ENCODE results near the gene C2CD4C.
"Not testable (repeated sequence)": the region's sequence is repeated elsewhere in the genome, so short reads cannot be mapped to it uniquely, and the experiment has no call there.

The C2CD4C gene

DNA sequence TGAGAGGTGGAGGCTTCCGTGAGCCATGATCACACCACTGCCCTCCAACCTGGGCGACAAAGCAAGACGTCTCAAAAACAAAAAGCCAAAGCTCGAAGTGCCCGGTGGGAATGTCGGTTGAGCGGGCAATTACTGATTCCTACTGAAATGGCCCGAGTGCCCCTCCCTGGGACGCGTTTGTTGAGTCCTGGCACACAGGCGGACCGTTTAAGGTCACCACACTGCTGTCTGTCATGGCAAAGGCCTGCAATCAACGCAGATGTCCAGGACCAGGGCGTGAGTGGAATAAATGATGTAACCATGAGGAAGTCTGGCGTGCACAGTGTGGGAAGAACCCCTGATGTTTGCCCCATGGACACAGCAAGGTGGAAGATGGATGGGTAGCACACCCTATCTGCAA lies 19.2 kb upstream of the C2CD4C start:
- no peak overlapping the region for H3K9ac ChIP-seq (ENCODE audit: insufficient read length, low read depth)
- DNase-seq (ENCODE audit: low read depth, low spot score): no peak
- H3K9me3 ChIP-seq (ENCODE audit: insufficient read depth, low read length): peaks cover 16% of the 10 kb centered on the region
- no peak overlapping the region for H3K4me3 ChIP-seq (ENCODE audit: insufficient read length, low read depth)
- peaks cover 12% of the 10 kb centered on the region for H3K4me1 ChIP-seq (ENCODE audit: insufficient read depth, insufficient read length)
- peaks cover 23% of the 10 kb centered on the region for H3K36me3 ChIP-seq (ENCODE audit: insufficient read depth, insufficient read length, low read length)
- TF ChIP-seq YY1 (IDR thresholded peaks at IDR 0.05; ENCODE audit: insufficient read depth, insufficient read length) (no peak), ZNF274 (IDR thresholded peaks at IDR 0.05; ENCODE audit: low read depth, low read length) (no peak), SUZ12 (IDR thresholded peaks at IDR 0.05; ENCODE audit: extremely low read depth, insufficient read depth, insufficient read length) (no peak)
- H3K27me3 ChIP-seq (ENCODE audit: insufficient read depth, insufficient read length): no peaks in the 10 kb centered on the region

DNA sequence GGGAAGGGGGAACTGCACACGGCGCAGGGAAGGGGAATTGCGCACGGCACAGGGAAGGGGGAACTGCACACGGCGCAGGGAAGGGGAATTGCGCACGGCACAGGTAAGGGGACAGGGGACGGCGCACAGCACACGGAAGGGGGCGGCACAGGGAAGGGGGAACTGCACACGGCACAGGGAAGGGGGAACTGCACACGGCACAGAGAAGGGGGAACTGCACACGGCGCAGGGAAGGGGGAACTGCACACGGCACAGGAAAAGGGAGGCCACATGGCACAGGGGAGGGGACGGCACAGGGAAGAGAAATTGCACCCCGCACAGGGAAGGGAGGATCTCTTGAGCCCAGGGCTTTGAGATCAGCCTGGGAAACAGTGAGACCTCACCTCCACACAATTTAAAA lies 18.7 kb upstream of the C2CD4C start:
- Histone ChIP-seq H3K4me1 (ENCODE audit: insufficient read depth, insufficient read length) (peaks cover 12% of the 10 kb centered on the region), H3K9me3 (ENCODE audit: insufficient read depth, low read length) (peaks cover 16% of the 10 kb centered on the region), H3K36me3 (ENCODE audit: insufficient read depth, insufficient read length, low read length) (peaks cover 23% of the 10 kb centered on the region)
- H3K9ac ChIP-seq (ENCODE audit: insufficient read length, low read depth); DNase-seq (ENCODE audit: low read depth, low spot score); H3K27me3 ChIP-seq (ENCODE audit: insufficient read depth, insufficient read length); H3K4me3 ChIP-seq (ENCODE audit: insufficient read length, low read depth): not testable (repeated sequence)

DNA sequence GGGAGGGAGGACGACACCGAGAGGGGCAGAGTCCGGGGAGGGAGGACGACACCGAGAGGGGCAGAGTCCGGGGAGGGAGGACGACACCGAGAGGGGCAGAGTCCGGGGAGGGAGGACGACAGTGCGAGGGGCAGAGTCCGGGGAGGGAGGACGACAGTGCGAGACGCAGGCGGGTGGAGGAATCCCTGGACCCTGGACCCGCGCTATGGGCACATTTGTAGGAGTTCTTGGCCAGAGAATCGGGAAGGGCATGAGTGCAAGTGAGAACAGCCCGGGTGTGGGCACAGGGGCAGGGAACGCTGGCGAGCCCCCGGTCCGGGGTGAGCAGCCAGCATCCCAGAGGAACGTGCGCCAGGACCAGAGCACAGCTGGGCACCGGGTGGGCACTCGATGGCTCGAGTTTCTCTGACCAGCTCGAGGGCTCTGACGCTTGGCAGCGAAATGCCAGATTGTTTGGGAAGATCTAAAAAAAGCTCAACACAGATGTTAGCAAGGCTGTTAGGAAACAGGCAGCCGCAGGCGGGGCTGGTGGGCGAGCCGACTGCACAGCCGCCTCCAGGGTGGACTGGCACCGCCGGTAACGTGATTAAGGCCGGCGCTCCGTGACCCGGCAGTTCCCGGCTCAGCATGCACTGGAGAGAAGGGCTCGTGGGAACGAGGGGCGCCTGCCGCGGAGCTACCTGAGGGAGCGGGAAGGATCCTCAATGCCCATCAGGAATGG lies 17.9 kb upstream of the C2CD4C start:
- Histone ChIP-seq H3K4me3 (ENCODE audit: insufficient read length, low read depth) (no peak overlapping the region), H3K36me3 (ENCODE audit: insufficient read depth, insufficient read length, low read length) (peaks cover 27% of the 10 kb centered on the region), H3K27me3 (ENCODE audit: insufficient read depth, insufficient read length) (no peaks in the 10 kb centered on the region), H3K9ac (ENCODE audit: insufficient read length, low read depth) (no peak overlapping the region), H3K4me1 (ENCODE audit: insufficient read depth, insufficient read length) (peaks cover 12% of the 10 kb centered on the region), H3K9me3 (ENCODE audit: insufficient read depth, low read length) (peaks cover 16% of the 10 kb centered on the region)
- no peak for TF ChIP-seq YY1 (IDR thresholded peaks at IDR 0.05; ENCODE audit: insufficient read depth, insufficient read length)
- no peak for TF ChIP-seq ZNF274 (IDR thresholded peaks at IDR 0.05; ENCODE audit: low read depth, low read length)
- no peak for TF ChIP-seq SUZ12 (IDR thresholded peaks at IDR 0.05; ENCODE audit: extremely low read depth, insufficient read depth, insufficient read length)
- no peak for DNase-seq (ENCODE audit: low read depth, low spot score)

DNA sequence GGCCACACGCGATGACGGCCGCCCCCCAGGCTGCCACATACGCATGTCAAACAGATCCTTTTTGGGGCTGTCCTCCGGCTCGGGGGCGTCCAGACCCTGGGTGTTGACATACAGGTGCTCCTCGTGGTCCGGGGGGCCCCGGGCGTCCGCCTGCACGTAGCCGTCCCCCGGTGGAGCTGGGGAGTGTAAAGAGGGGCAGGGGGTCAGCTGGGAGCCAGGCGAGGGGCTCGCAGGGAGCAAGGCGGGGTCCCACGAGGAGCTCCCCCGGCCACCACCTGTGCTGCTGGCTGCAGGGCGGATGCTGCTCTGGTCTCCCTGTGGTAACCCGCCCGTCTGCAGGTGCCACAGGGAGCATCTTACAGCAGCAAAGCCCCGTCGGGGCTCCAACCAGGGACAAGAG lies 16.1 kb upstream of the C2CD4C start:
- H3K9ac ChIP-seq (ENCODE audit: insufficient read length, low read depth): no peak overlapping the region
- no peak for TF ChIP-seq ZNF274 (IDR thresholded peaks at IDR 0.05; ENCODE audit: low read depth, low read length)
- no peak for TF ChIP-seq SUZ12 (IDR thresholded peaks at IDR 0.05; ENCODE audit: extremely low read depth, insufficient read depth, insufficient read length)
- no peak for TF ChIP-seq YY1 (IDR thresholded peaks at IDR 0.05; ENCODE audit: insufficient read depth, insufficient read length)
- peaks cover 4% of the 10 kb centered on the region for H3K9me3 ChIP-seq (ENCODE audit: insufficient read depth, low read length)
- peaks cover 22% of the 10 kb centered on the region for H3K36me3 ChIP-seq (ENCODE audit: insufficient read depth, insufficient read length, low read length)
- no peak for DNase-seq (ENCODE audit: low read depth, low spot score)
- H3K27me3 ChIP-seq (ENCODE audit: insufficient read depth, insufficient read length): no peaks in the 10 kb centered on the region
- H3K4me3 ChIP-seq (ENCODE audit: insufficient read length, low read depth): no peak overlapping the region
- peaks cover 12% of the 10 kb centered on the region for H3K4me1 ChIP-seq (ENCODE audit: insufficient read depth, insufficient read length)

DNA sequence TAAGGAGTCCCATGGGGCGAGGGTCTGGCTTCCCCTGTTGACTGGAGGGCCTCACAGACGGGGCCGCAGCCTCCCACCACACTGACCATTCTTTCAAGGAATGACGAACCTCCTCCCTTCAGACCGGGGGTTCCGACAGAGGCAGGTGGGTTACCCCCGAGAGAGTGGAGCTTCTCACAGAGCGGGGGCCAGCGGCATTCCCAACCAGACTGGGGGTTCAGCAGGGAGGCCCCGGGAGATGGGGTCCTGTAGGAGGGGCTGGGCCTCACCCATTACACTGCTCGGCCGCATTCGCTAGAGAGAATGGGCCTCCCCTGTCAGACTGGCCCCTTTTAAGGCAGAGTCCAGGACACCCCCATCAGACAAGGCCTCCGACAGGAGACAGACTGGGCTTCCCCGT lies 15.6 kb upstream of the C2CD4C start:
- TF ChIP-seq ZNF274 (IDR thresholded peaks at IDR 0.05; ENCODE audit: low read depth, low read length): no peak
- no peak for TF ChIP-seq SUZ12 (IDR thresholded peaks at IDR 0.05; ENCODE audit: extremely low read depth, insufficient read depth, insufficient read length)
- TF ChIP-seq YY1 (IDR thresholded peaks at IDR 0.05; ENCODE audit: insufficient read depth, insufficient read length): no peak
- Histone ChIP-seq H3K4me3 (ENCODE audit: insufficient read length, low read depth) (no peak overlapping the region), H3K36me3 (ENCODE audit: insufficient read depth, insufficient read length, low read length) (peaks cover 21% of the 10 kb centered on the region), H3K27me3 (ENCODE audit: insufficient read depth, insufficient read length) (no peaks in the 10 kb centered on the region), H3K4me1 (ENCODE audit: insufficient read depth, insufficient read length) (peaks cover 12% of the 10 kb centered on the region), H3K9me3 (ENCODE audit: insufficient read depth, low read length) (no peaks in the 10 kb centered on the region), H3K9ac (ENCODE audit: insufficient read length, low read depth) (no peak overlapping the region)
- DNase-seq (ENCODE audit: low read depth, low spot score): no peak

DNA sequence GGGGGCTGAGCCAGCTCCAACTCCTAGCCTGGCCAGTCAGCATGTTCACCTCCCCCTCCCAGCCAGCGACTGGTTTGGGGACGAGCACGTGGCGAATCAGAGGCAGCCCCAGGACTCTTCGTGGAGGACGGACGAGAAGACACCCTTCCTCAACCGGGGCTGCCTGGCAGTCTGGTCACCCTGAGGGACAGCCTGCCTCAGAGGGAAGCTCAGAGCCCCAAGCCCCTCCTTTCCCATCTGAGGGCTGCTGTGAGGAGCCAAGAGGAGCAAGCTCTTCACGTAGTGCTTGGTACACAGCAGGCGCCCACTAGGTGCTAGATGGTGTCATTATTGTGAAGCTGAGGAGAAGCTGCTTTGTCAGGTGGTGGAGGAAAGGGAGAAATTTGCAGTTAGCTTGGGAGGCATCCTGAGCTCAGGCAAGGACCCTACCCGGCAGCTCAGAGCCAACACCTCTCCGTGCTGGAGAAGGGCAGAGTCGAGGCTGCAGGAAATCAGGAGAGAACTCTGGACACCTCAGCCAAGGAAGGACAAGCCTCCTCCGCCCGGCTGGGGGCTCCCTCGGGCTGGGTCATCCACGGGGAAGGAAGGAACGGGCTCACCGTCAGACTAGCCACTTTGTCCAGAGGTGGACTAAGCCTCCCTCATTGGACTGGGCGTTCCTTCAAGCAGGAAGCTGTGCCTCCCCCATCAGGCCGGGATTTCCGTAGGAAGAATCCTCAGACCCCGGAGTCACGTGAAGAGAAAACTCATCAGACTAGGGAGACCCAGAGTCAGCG lies 14.9 kb upstream of the C2CD4C start:
- Histone ChIP-seq H3K9ac (ENCODE audit: insufficient read length, low read depth) (no peak overlapping the region), H3K4me1 (ENCODE audit: insufficient read depth, insufficient read length) (peaks cover 17% of the 10 kb centered on the region), H3K27me3 (ENCODE audit: insufficient read depth, insufficient read length) (no peaks in the 10 kb centered on the region), H3K9me3 (ENCODE audit: insufficient read depth, low read length) (no peaks in the 10 kb centered on the region), H3K36me3 (ENCODE audit: insufficient read depth, insufficient read length, low read length) (peaks cover 26% of the 10 kb centered on the region), H3K4me3 (ENCODE audit: insufficient read length, low read depth) (no peak overlapping the region)
- TF ChIP-seq YY1 (IDR thresholded peaks at IDR 0.05; ENCODE audit: insufficient read depth, insufficient read length): no peak
- TF ChIP-seq ZNF274 (IDR thresholded peaks at IDR 0.05; ENCODE audit: low read depth, low read length): no peak
- DNase-seq (ENCODE audit: low read depth, low spot score): no peak

DNA sequence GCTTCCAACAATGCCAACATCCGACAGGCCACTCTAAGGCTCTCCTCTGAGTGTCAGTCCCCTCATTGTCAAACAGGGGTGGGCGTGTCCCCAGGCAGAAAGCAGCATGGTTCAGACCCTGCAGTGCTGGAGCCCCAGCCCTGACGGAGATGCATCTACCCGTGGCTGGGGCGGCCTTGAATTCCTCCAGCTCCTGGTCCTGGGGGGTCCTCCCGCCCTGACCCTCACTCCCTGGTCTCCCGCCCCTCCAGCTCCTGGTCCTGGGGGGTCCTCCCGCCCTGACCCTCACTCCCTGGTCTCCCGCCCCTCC lies 13.9 kb upstream of the C2CD4C start:
- DNase-seq (ENCODE audit: low read depth, low spot score); H3K9ac ChIP-seq (ENCODE audit: insufficient read length, low read depth); H3K27me3 ChIP-seq (ENCODE audit: insufficient read depth, insufficient read length); H3K4me3 ChIP-seq (ENCODE audit: insufficient read length, low read depth); H3K9me3 ChIP-seq (ENCODE audit: insufficient read depth, low read length): not testable (repeated sequence)
- Histone ChIP-seq H3K4me1 (ENCODE audit: insufficient read depth, insufficient read length) (peaks cover 26% of the 10 kb centered on the region), H3K36me3 (ENCODE audit: insufficient read depth, insufficient read length, low read length) (peaks cover 31% of the 10 kb centered on the region)
